OCI-LY7 (cell line): ENCODE data around the gene FGR. TPM values are rescaled to one million over a fixed set of nuclear protein-coding genes. Genes with fewer than 3 reads are reported as not detected.

Source experiments
- BruUV-seq: library from RNA; stranded (reverse); fragments of 400-500 nt; replicated peaks from 2 replicates; lab custom pipeline; 2021; lab: Mats Ljungman, UMichigan
- CTCF ChIA-PET: fragments of 300-600 bp; sonication (Branson Sonifier 250); formaldehyde crosslinking; loops from one replicate; lab custom pipeline; 2022; ENCODE audit warnings: antibody characterized with exemption; ENCODE audit not compliant: unreplicated experiment; lab: Charles Lee
- POLR2A ChIA-PET: fragments of 300-600 bp; sonication (Branson Sonifier 250); formaldehyde crosslinking; loops from one replicate; lab custom pipeline; 2022; ENCODE audit warnings: antibody characterized with exemption; lab: Charles Lee
- DNase-seq: peaks from one replicate; pipeline ENCODE4 v3.0.0-alpha.2; 2015; ENCODE audit warnings: low spot score
- H2AFZ ChIP-seq: fragments of 200-600 bp; sonication (generic), shearing (Covaris generic); 2 replicates; pipeline ENCODE4 v1.6.1; 2014; ENCODE audit warnings: mild to moderate bottlenecking, antibody characterized with exemption, low read length, moderate library complexity
- H3K27ac ChIP-seq: fragments of 200-600 bp; sonication (generic); 2 replicates; pipeline ENCODE4 v1.5.1; 2014; ENCODE audit warnings: mixed run types, low read depth, mild to moderate bottlenecking, moderate library complexity, low read length, inconsistent platforms; ENCODE audit not compliant: poor library complexity, severe bottlenecking
- H3K36me3 ChIP-seq: fragments of 200-600 bp; sonication (generic); 2 replicates; pipeline ENCODE4 v1.6.1; 2014; ENCODE audit warnings: mild to moderate bottlenecking, antibody characterized with exemption, low read length, moderate library complexity, mixed read lengths; ENCODE audit not compliant: insufficient read depth
- H3K4me1 ChIP-seq: fragments of 200-600 bp; sonication (generic); 2 replicates; pipeline ENCODE4 v1.5.1; 2014; ENCODE audit warnings: mild to moderate bottlenecking, low read length; ENCODE audit not compliant: insufficient read depth, poor library complexity, severe bottlenecking
- H3K4me2 ChIP-seq: fragments of 200-600 bp; sonication (generic); 2 replicates; pipeline ENCODE4 v1.6.1; 2014; ENCODE audit warnings: mild to moderate bottlenecking, low read length
- H3K4me3 ChIP-seq: fragments of 200-600 bp; sonication (generic); 2 replicates; pipeline ENCODE4 v1.5.1; 2014; ENCODE audit warnings: mild to moderate bottlenecking, low read depth, low read length; ENCODE audit not compliant: poor library complexity, severe bottlenecking
- H3K79me2 ChIP-seq: fragments of 200-600 bp; sonication (generic); 2 replicates; pipeline ENCODE4 v1.6.1; 2016; ENCODE audit warnings: low read depth, mild to moderate bottlenecking, low read length, moderate library complexity, mixed read lengths; ENCODE audit not compliant: insufficient read depth
- H3K9me2 ChIP-seq: fragments of 200-600 bp; sonication (generic); 2 replicates; pipeline ENCODE4 v1.6.1; 2016; ENCODE audit warnings: mild to moderate bottlenecking, low read length, mixed read lengths; ENCODE audit not compliant: insufficient read depth
- H3K9me3 ChIP-seq: fragments of 200-600 bp; sonication (generic); 2 replicates; pipeline ENCODE4 v1.6.1; 2014; ENCODE audit warnings: mild to moderate bottlenecking, mixed run types, low read length, mixed read lengths
- H4K20me1 ChIP-seq: fragments of 200-600 bp; sonication (generic); 2 replicates; pipeline ENCODE4 v1.6.1; 2014; ENCODE audit warnings: mild to moderate bottlenecking, antibody characterized with exemption, low read length, moderate library complexity, mixed read lengths; ENCODE audit not compliant: insufficient read depth
- CTCF ChIP-seq: fragments of 200-600 bp; sonication (generic); conservative IDR thresholded peaks from 2 replicates; pipeline ENCODE4 v1.5.1; 2014; ENCODE audit warnings: mild to moderate bottlenecking, antibody characterized with exemption, low read length, moderate library complexity, mixed read lengths
- EZH2phosphoT487 ChIP-seq: fragments of 200-600 bp; sonication (generic); IDR thresholded peaks from 2 replicates; pipeline ENCODE4 v1.6.1; 2018; ENCODE audit warnings: low read depth, borderline replicate concordance, mild to moderate bottlenecking, mixed run types, antibody characterized with exemption, low read length, moderate library complexity, mixed read lengths
- intact Hi-C: fragments of 100-400 bp; cut with micrococcal nuclease; formaldehyde crosslinking; loops from one replicate; pipeline ENCODE4 v1.10.0; 2022; ENCODE audit not compliant: unreplicated experiment
- total RNA-seq, 2 experiments: library from RNA; depleted of rRNA in 1 of 2; stranded (reverse); fragments of >200 nt in 1 of 2; shearing (Covaris generic) in 1 of 2; gene quantifications; 2 replicates each; pipeline ENCODE4 v1.2.3, GENCODE V29; 2014 to 2022

FGR gene
- total RNA-seq, 2 experiments from 2014 or later, result 1.2 to 2.2 TPM

GRCh38 chr1:27603309-27603680 lies 31.7 kb downstream of the FGR start:
- POLR2A ChIA-PET, result interaction anchor here (1.1 kb wide), 1 partner anchor 47 kb away, joined by 3 read pairs; no protein-coding TSS in a partner anchor
- Histone ChIP-seq H2AFZ (no peak overlapping the region), H3K4me2 (peak overlapping the region; percentile 82), H3K4me3 (peak overlapping the region; percentile 78), H3K36me3 (no peaks in the 10 kb centered on the region), H3K27ac (peak overlapping the region; percentile 57), H3K4me1 (peaks cover 76% of the 10 kb centered on the region), H4K20me1 (0 out of 2 replicates have a peak, but pooled peaks cover 5% of the 10 kb centered on the region), H3K9me2 (no peaks in the 10 kb centered on the region), H3K9me3 (no peaks in the 10 kb centered on the region), H3K79me2 (no peaks in the 10 kb centered on the region; the same call in 1 of the 2 replicates)
- peak; percentile 59 for DNase-seq
- CTCF ChIA-PET, result interaction anchor here (1.0 kb wide), 1 partner anchor 35 kb away, joined by 5 read pairs; no protein-coding TSS in a partner anchor
- no TSS peak for BruUV-seq
- intact Hi-C loops, result loop anchor here (5.0 kb wide), 1 partner anchor 186 kb away; no protein-coding TSS in a partner anchor
- TF ChIP-seq CTCF (no peak), EZH2phosphoT487 (no peak)

- Histone ChIP-seq H3K36me3 (no peaks in the 10 kb centered on the region), H4K20me1 (0 out of 2 replicates have a peak, but pooled peaks cover 8% of the 10 kb centered on the region), H3K9me2 (no peaks in the 10 kb centered on the region), H3K79me2 (no peaks in the 10 kb centered on the region; the same call in 1 of the 2 replicates), H3K9me3 (no peaks in the 10 kb centered on the region), H3K4me1 (peaks cover 78% of the 10 kb centered on the region), H3K4me3 (peak overlapping the region; percentile 78), H3K4me2 (peak overlapping the region; percentile 82), H3K27ac (peak overlapping the region; percentile 57), H2AFZ (no peak overlapping the region)
- BruUV-seq, result no TSS peak
- intact Hi-C loops, result loop anchor here (5.0 kb wide), 1 partner anchor 185 kb away; no protein-coding TSS in a partner anchor
- no peak for TF ChIP-seq EZH2phosphoT487
- TF ChIP-seq CTCF, result peak; percentile 43
- DNase-seq, result peak; percentile 47
- POLR2A ChIA-PET, result interaction anchor here (1.0 to 1.1 kb wide), 2 partner anchors 33 to 47 kb away, joined by 3 to 5 read pairs; no protein-coding TSS in a partner anchor
- CTCF ChIA-PET, result no interaction called here
Measured at GRCh38 chr1:27602462-27603308, 32.3 kb downstream of the FGR start.
